HepG2 (cell line): ENCODE results near the gene PACS2.

Experiments used
- BCL6 ChIP-seq: IDR thresholded peaks from 2 replicates; pipeline ENCODE4 v1.6.1; 2016; ENCODE audit warnings: missing genetic modification reagents, missing compliant biosample characterization
- EP300 ChIP-seq, 3 experiments: sonication (generic) in 1 of 3; formaldehyde crosslinking in 1 of 3; IDR thresholded peaks; 2 replicates each; pipeline versions ENCODE4 v1.5.1 to v1.6.1; 2011 to 2020; ENCODE audit warnings: low read depth in 2 of 3, low read length in 2 of 3, borderline replicate concordance in 1 of 3, improper control_type of control experiment in 1 of 3, mild to moderate bottlenecking in 1 of 3, missing genetic modification reagents in 1 of 3, moderate library complexity in 1 of 3
- FOSL2 ChIP-seq: sonication (generic); formaldehyde crosslinking; IDR thresholded peaks from 2 replicates; pipeline ENCODE4 v1.4.0; 2020; ENCODE audit warnings: missing genetic modification reagents
- KDM1A ChIP-seq: IDR thresholded peaks from 2 replicates; pipeline ENCODE4 v1.6.1; 2016; ENCODE audit warnings: missing compliant biosample characterization
- NFYB ChIP-seq: sonication (generic); formaldehyde crosslinking; IDR thresholded peaks from 2 replicates; pipeline ENCODE4 v1.4.0; 2020; ENCODE audit warnings: missing genetic modification reagents
- SP1 ChIP-seq, 2 experiments: fragments of 450-650 bp in 1 of 2; sonication (generic) in 1 of 2; formaldehyde crosslinking in 1 of 2; IDR thresholded peaks; 2 replicates each; pipeline versions ENCODE4 v1.4.0 to v1.6.1; 2016 to 2020; ENCODE audit warnings: missing genetic modification reagents in 1 of 2
- TFAP4 ChIP-seq: sonication (generic); IDR thresholded peaks from 2 replicates; pipeline ENCODE4 v1.6.1; 2016; ENCODE audit warnings: low read depth, borderline replicate concordance
- ZBTB1 ChIP-seq: sonication (generic); formaldehyde crosslinking; IDR thresholded peaks from 2 replicates; pipeline ENCODE4 v1.4.0; 2020; ENCODE audit warnings: missing genetic modification reagents, borderline replicate concordance
- TF ChIP-seq, protein P1 (sequence below): sonication (generic); formaldehyde crosslinking; IDR thresholded peaks from 2 replicates; pipeline ENCODE4 v1.8.0; 2022; ENCODE audit warnings: missing genetic modification reagents, mild to moderate bottlenecking, borderline replicate concordance
- TF ChIP-seq, protein P2 (sequence below): sonication (generic); formaldehyde crosslinking; conservative IDR thresholded peaks from 2 replicates; pipeline ENCODE4 v1.4.0; 2020; ENCODE audit warnings: missing genetic modification reagents

DNA sequence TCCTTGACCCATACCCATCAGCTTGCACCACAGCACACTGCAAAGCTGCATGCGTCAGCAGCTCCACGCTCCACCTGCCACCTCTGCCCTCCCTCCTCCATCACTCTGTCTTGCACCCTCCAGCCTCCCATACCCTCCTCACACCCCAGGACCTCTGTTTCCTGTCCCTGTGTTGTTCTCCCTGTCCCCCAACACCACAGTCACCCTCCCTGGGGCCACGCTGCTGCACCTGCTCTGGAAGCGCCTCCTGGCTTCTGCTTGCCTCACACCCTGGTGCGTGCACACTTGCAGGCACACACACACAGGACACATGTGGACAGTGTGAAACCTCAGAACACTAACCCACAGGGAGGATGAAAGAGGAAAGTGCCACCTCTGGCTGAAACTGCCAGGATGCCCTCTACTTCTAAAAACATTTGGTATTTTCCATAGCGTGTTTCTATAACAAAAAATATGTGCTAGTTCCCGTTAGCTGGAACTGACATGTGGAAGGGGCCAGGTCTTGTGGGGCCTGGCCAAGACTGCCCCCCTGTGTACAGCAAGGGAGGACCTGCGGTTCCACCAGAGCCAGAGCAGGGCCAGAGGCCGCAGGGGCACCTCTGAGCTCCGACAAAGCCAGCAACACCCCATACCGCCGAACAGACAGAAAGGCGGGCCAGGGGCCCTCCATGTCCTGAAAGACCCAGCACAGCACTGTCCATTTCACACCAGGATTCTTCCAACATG lies 23.8 kb upstream of the PACS2 start:
- TF ChIP-seq ZBTB1 (no peak), FOSL2 (CRISPR knock-in tag) (no peak), TFAP4 (no peak), NFYB (CRISPR knock-in tag) (no peak), EP300 (IDR thresholded peaks at IDR 0.05; ENCODE audit: low read depth in 2 of 2, low read length in 2 of 2) (no peak), EP300 (CRISPR knock-in tag; IDR thresholded peaks at IDR 0.05; ENCODE audit: borderline replicate concordance) (no peak), SP1 (IDR thresholded peaks at IDR 0.05) (no peak), SP1 (CRISPR knock-in tag; IDR thresholded peaks at IDR 0.05) (no peak), BCL6 (CRISPR knock-in tag) (no peak), KDM1A (CRISPR knock-in tag) (no peak)
- TF ChIP-seq, protein P1, sequence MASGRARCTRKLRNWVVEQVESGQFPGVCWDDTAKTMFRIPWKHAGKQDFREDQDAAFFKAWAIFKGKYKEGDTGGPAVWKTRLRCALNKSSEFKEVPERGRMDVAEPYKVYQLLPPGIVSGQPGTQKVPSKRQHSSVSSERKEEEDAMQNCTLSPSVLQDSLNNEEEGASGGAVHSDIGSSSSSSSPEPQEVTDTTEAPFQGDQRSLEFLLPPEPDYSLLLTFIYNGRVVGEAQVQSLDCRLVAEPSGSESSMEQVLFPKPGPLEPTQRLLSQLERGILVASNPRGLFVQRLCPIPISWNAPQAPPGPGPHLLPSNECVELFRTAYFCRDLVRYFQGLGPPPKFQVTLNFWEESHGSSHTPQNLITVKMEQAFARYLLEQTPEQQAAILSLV (CRISPR knock-in tag), result no peak
- TF ChIP-seq, protein P2, sequence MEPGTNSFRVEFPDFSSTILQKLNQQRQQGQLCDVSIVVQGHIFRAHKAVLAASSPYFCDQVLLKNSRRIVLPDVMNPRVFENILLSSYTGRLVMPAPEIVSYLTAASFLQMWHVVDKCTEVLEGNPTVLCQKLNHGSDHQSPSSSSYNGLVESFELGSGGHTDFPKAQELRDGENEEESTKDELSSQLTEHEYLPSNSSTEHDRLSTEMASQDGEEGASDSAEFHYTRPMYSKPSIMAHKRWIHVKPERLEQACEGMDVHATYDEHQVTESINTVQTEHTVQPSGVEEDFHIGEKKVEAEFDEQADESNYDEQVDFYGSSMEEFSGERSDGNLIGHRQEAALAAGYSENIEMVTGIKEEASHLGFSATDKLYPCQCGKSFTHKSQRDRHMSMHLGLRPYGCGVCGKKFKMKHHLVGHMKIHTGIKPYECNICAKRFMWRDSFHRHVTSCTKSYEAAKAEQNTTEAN, result no peak
